ENCODE data around the gene RPUSD1.

- no peak for TF ChIP-seq EZH2 (IDR thresholded peaks at IDR 0.05)
- no peak for TF ChIP-seq CTCF (IDR thresholded peaks at IDR 0.05 in 2 of 3, conservative IDR thresholded peaks at IDR 0.05 in 1 of 3; ENCODE audit: borderline replicate concordance in 1 of 3, insufficient read depth in 1 of 3, low read depth in 2 of 3, low read length in 2 of 3)
- no peak for TF ChIP-seq POLR2A (IDR thresholded peaks at IDR 0.05; ENCODE audit: borderline replicate concordance, extremely low read depth, insufficient read depth, insufficient read length)
- no peak for TF ChIP-seq CEBPB (IDR thresholded peaks at IDR 0.05; ENCODE audit: low read depth)
- TF ChIP-seq ZFX (IDR thresholded peaks at IDR 0.05) = no peak
- TF ChIP-seq RAD21 (IDR thresholded peaks at IDR 0.05; ENCODE audit: low read depth) = no peak
- TF ChIP-seq TCF7L2 (IDR thresholded peaks at IDR 0.05; ENCODE audit: borderline replicate concordance, extremely low read depth, insufficient read depth, insufficient read length) = no peak
- TF ChIP-seq EGR1 (IDR thresholded peaks at IDR 0.05; ENCODE audit: low read depth) = no peak
- no peak for TF ChIP-seq EZH2phosphoT487 (IDR thresholded peaks at IDR 0.05; ENCODE audit: borderline replicate concordance)
- TF ChIP-seq SRF (IDR thresholded peaks at IDR 0.05; ENCODE audit: low read depth) = no peak
- TF ChIP-seq YY1 (IDR thresholded peaks at IDR 0.05; ENCODE audit: extremely low read depth, insufficient replicate concordance, low read depth, low read length) = no peak
- TF ChIP-seq ZNF274 (IDR thresholded peaks at IDR 0.05; ENCODE audit: low read depth, low read length) = no peak
- no peak for TF ChIP-seq POLR2AphosphoS5 (IDR thresholded peaks at IDR 0.05; ENCODE audit: low read depth, low read length)
These were observed 3.0 kb upstream of the RPUSD1 start for GRCh38 chr16:791131-791530.

Data from HCT116 (cell line).